Measurements from ENCODE around the gene TRIM58. TPM values are rescaled to one million over a fixed set of nuclear protein-coding genes. Genes with fewer than 3 reads are reported as not detected.

The TRIM58 gene
- total RNA-seq, 2 experiments from 2014 or later: 0.16 to 0.20 TPM

DNA sequence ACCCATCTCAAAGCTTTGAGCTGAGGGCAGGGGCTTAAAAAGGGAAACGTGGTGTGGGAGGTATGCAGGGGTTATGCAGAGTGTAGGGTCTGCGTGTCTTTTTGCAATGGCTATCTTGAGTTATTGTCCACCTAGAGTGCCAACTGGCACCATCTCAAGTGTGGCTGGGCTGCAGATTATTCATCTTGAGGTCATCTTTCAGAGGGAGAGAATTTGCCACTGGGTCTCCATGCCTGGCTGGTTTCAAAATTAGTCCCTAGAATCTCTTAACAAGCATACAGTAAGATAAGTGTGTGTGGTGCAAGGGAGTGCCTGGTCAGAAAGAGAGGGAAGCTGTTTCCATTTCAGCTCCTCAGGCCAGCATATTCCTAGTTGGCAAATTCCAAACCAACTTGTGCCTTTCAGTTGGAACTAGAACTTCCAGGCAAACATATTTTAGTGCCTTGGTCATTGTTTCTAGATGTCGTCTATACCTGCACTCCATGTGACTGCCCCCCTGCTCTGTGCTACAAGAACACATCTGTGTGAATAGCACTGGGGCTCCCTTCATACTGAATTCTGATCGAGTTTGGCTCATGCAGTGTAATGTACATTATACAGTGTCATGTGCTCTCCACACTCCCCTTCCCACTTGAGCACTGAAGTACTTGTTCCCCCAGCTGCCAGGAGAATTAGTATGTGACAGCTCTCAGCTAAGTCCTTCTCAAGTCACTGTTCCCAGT lies 58.1 kb downstream of the TRIM58 start:
- no peak overlapping the region for H3K27ac Mint-ChIP-seq
- no peak for DNase-seq
- no peaks in the 10 kb centered on the region for H3K36me3 Mint-ChIP-seq (ENCODE audit: low read depth)
- H3K27me3 Mint-ChIP-seq: peaks cover 18% of the 10 kb centered on the region
- no peaks in the 10 kb centered on the region for H3K9me3 ChIP-seq (ENCODE audit: control insufficient read depth in 1 of 2, insufficient read depth in 1 of 2, low read length in 2 of 2)
- no peak overlapping the region for H3K27ac ChIP-seq (ENCODE audit: low read depth in 1 of 2, low read length in 2 of 2)
- ChIA-PET POLR2A (no interaction called here), CTCF (no interaction called here)
- intact Hi-C loops (cut with DNase I, micrococcal nuclease): no loop called here
- no peaks in the 10 kb centered on the region for H3K27me3 ChIP-seq (ENCODE audit: control insufficient read depth in 1 of 2, insufficient read depth in 2 of 2, low read length in 2 of 2)
- no peak for ATAC-seq (ENCODE audit: poor library complexity)
- no peaks in the 10 kb centered on the region for H3K4me1 Mint-ChIP-seq (ENCODE audit: low read depth)
- H3K4me3 Mint-ChIP-seq: no peak overlapping the region
- no peaks in the 10 kb centered on the region for H3K36me3 ChIP-seq (ENCODE audit: insufficient read depth, low read length)
- no peak overlapping the region for H3K4me3 ChIP-seq (ENCODE audit: low read length)
- no peaks in the 10 kb centered on the region for H3K4me1 ChIP-seq (ENCODE audit: insufficient read depth, low read length)
- no peaks in the 10 kb centered on the region for H3K9me3 Mint-ChIP-seq
- TF ChIP-seq, protein P1, sequence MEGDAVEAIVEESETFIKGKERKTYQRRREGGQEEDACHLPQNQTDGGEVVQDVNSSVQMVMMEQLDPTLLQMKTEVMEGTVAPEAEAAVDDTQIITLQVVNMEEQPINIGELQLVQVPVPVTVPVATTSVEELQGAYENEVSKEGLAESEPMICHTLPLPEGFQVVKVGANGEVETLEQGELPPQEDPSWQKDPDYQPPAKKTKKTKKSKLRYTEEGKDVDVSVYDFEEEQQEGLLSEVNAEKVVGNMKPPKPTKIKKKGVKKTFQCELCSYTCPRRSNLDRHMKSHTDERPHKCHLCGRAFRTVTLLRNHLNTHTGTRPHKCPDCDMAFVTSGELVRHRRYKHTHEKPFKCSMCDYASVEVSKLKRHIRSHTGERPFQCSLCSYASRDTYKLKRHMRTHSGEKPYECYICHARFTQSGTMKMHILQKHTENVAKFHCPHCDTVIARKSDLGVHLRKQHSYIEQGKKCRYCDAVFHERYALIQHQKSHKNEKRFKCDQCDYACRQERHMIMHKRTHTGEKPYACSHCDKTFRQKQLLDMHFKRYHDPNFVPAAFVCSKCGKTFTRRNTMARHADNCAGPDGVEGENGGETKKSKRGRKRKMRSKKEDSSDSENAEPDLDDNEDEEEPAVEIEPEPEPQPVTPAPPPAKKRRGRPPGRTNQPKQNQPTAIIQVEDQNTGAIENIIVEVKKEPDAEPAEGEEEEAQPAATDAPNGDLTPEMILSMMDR (IDR thresholded peaks at IDR 0.05): no peak

DNA sequence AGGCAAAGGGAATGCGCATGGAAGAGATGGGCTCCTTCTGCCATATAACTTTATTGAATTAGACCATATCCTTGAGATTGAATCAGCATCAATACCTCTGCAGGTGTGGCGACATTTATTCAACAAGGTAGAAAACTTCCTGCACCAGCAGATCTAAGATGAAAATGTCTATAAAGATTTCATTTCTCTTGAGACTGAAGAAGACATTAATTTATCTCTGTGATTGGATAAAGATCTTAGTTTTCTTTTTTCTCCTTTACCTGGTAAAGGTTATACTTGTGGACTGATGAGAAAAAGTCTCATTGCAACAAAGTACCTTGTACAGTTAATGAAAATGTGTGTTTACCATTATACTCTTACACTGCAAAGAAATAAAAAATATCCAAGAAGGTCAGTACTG lies 63.0 kb downstream of the TRIM58 start, which contains the start of gene OR2T8:
Gene OR2T8 (plus strand): TSS at position 301 of the 400 bp plus-strand sequence. CDS start 766 bp downstream, outside the sequence.
- no peaks in the 10 kb centered on the region for H3K9me3 Mint-ChIP-seq
- H3K4me1 ChIP-seq (ENCODE audit: insufficient read depth, low read length): no peaks in the 10 kb centered on the region
- no peak within 1 kb of the TSS for H3K4me3 ChIP-seq (ENCODE audit: low read length)
- ChIA-PET POLR2A (no interaction called here), CTCF (no interaction called here)
- H3K4me3 Mint-ChIP-seq: no peak within 1 kb of the TSS
- no peaks in the 10 kb centered on the region for H3K9me3 ChIP-seq (ENCODE audit: control insufficient read depth in 1 of 2, insufficient read depth in 1 of 2, low read length in 2 of 2)
- DNase-seq (no peak), ATAC-seq (ENCODE audit: poor library complexity) (no peak)
- no peaks in the 10 kb centered on the region for H3K4me1 Mint-ChIP-seq (ENCODE audit: low read depth)
- TF ChIP-seq, protein P1 (IDR thresholded peaks at IDR 0.05): no peak
- peaks cover 18% of the 10 kb centered on the region for H3K27me3 Mint-ChIP-seq
- no peak within 1 kb of the TSS for H3K27ac ChIP-seq (ENCODE audit: low read depth in 1 of 2, low read length in 2 of 2)
- H3K27me3 ChIP-seq (ENCODE audit: control insufficient read depth in 1 of 2, insufficient read depth in 2 of 2, low read length in 2 of 2): no peaks in the 10 kb centered on the region
- no peaks in the 10 kb centered on the region for H3K36me3 ChIP-seq (ENCODE audit: insufficient read depth, low read length)
- intact Hi-C loops (cut with DNase I, micrococcal nuclease): no loop called here
- no peak within 1 kb of the TSS for H3K27ac Mint-ChIP-seq
- no peaks in the 10 kb centered on the region for H3K36me3 Mint-ChIP-seq (ENCODE audit: low read depth)

DNA sequence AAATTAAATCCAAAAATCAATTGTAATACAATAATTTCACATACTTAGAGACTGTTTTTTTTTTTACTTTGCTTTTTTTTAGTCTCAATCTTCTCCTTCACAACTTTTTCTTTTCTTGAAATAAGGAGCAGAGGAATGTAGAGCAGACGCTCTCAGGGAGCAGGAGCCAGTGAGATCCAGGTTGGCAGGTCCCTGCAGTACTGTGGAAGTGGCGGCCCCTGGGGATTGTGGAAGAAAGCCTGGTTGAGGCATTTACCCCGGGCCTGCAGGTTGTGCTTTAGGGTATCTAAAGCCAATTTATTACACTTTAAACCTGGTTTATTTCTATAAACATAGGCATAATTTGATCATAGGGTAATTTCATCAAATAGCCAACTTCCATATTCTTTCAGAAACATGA lies 67.0 kb downstream of the TRIM58 start:
- Histone ChIP-seq H3K9me3 (ENCODE audit: control insufficient read depth in 1 of 2, insufficient read depth in 1 of 2, low read length in 2 of 2) (peaks cover 0 to 3% of the 10 kb centered on the region in 2 experiments), H3K4me1 (ENCODE audit: insufficient read depth, low read length) (no peaks in the 10 kb centered on the region), H3K27ac (ENCODE audit: low read depth in 1 of 2, low read length in 2 of 2) (no peak overlapping the region), H3K4me3 (ENCODE audit: low read length) (no peak overlapping the region), H3K27me3 (ENCODE audit: control insufficient read depth in 1 of 2, insufficient read depth in 2 of 2, low read length in 2 of 2) (no peaks in the 10 kb centered on the region), H3K36me3 (ENCODE audit: insufficient read depth, low read length) (no peaks in the 10 kb centered on the region)
- no peaks in the 10 kb centered on the region for H3K36me3 Mint-ChIP-seq (ENCODE audit: low read depth)
- ATAC-seq (ENCODE audit: poor library complexity) (no peak), DNase-seq (no peak)
- H3K27ac Mint-ChIP-seq: no peak overlapping the region
- TF ChIP-seq, protein P1 (IDR thresholded peaks at IDR 0.05): no peak
- intact Hi-C loops (cut with DNase I, micrococcal nuclease): no loop called here
- POLR2A ChIA-PET: no interaction called here
- H3K4me3 Mint-ChIP-seq: no peak overlapping the region
- CTCF ChIA-PET: no interaction called here
- no peaks in the 10 kb centered on the region for H3K9me3 Mint-ChIP-seq
- no peaks in the 10 kb centered on the region for H3K4me1 Mint-ChIP-seq (ENCODE audit: low read depth)
- H3K27me3 Mint-ChIP-seq: no peaks in the 10 kb centered on the region
